SH-SY5Y (cell line): ENCODE measurements around the gene NFKBIB.

Source experiments
- GATA2 ChIP-seq: IDR thresholded peaks from 2 replicates; pipeline ENCODE4 v1.6.1; 2011; ENCODE audit warnings: mild to moderate bottlenecking, low read depth, low read length
- GATA3 ChIP-seq: IDR thresholded peaks from 2 replicates; pipeline ENCODE4 v1.6.1; 2011; ENCODE audit warnings: low read depth, mild to moderate bottlenecking, low read length, moderate library complexity

DNA sequence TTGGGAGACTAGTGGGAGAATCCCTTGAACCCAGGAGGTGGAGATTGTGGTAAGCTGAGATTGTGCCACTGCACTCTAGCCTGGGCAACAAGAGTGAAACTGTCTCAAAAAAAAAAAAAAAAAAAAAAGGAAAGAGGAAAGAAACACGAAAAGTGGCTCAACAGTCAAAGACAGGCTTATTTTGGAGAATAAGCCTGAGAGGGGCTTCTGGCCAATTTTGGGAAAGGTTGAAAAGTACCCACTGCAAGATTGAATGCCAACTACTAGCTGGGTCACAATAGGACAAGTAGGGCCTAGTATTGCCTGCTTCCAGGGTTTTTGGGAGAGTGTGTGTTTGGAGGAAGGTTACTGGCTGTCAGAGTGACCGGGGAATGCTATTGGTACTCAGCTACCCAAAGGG lies 58.5 kb downstream of the NFKBIB start:
- TF ChIP-seq GATA3 (no peak), GATA2 (no peak)
